ENCODE measurements around the gene ERGIC2.

ERGIC2 gene

GRCh38 chr12:29374913-29375312 is 6.1 kb downstream of the ERGIC2 start:
- WGBS: 93% methylated on average over 4 of the region's 4 CpGs
- Histone ChIP-seq H3K4me1 (ENCODE audit: insufficient read depth, low read length) (peaks cover 5% of the 10 kb centered on the region; the same call in 1 of the 2 replicates), H3K27me3 (ENCODE audit: insufficient read depth, low read length) (no peaks in the 10 kb centered on the region), H3K9ac (ENCODE audit: low read depth, low read length) (no peak overlapping the region), H3K36me3 (ENCODE audit: insufficient read depth, low read length) (peaks cover 21% of the 10 kb centered on the region), H3K27ac (ENCODE audit: low read depth, low read length) (no peak overlapping the region), H3K9me3 (ENCODE audit: insufficient read depth, low read depth, low read length) (no peaks in the 10 kb centered on the region), H3K4me3 (ENCODE audit: low read length) (no peak overlapping the region)

- Histone ChIP-seq H3K4me1 (ENCODE audit: insufficient read depth, low read length) (no peaks in the 10 kb centered on the region), H3K27ac (ENCODE audit: low read depth, low read length) (no peak overlapping the region), H3K4me3 (ENCODE audit: low read length) (no peak overlapping the region), H3K36me3 (ENCODE audit: insufficient read depth, low read length) (peaks cover 30% of the 10 kb centered on the region), H3K9me3 (ENCODE audit: insufficient read depth, low read depth, low read length) (no peaks in the 10 kb centered on the region), H3K9ac (ENCODE audit: low read depth, low read length) (no peak overlapping the region), H3K27me3 (ENCODE audit: insufficient read depth, low read length) (no peaks in the 10 kb centered on the region)
- WGBS: 88% methylated on average over 2 of the region's 2 CpGs
These were observed 7.0 kb downstream of the ERGIC2 start for GRCh38 chr12:29374012-29374411.

DNA sequence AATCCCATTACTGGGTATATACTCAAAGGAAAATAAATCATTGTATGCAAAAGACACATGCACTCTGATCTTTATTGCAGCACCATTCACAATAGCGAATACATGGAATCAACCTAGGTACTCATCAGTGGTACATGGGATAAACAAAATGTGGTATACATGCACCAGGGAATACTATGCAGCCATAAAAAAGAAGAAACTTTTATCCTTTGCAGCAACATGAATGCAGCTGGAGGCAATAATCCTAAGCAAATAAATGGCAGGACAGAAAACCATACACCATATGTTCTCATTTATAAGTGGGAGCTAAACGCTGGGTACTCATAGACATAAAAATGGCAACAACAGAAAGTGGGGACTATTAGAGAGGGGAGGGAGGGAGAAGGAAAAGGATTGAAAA is 15.9 kb downstream of the ERGIC2 start:
- WGBS: 96% methylated on average over 2 of the region's 2 CpGs
- Histone ChIP-seq H3K9ac (ENCODE audit: low read depth, low read length) (no peak overlapping the region), H3K9me3 (ENCODE audit: insufficient read depth, low read depth, low read length) (no peaks in the 10 kb centered on the region), H3K27ac (ENCODE audit: low read depth, low read length) (no peak overlapping the region), H3K36me3 (ENCODE audit: insufficient read depth, low read length) (peaks cover 58% of the 10 kb centered on the region), H3K4me1 (ENCODE audit: insufficient read depth, low read length) (no peaks in the 10 kb centered on the region), H3K4me3 (ENCODE audit: low read length) (no peak overlapping the region), H3K27me3 (ENCODE audit: insufficient read depth, low read length) (no peaks in the 10 kb centered on the region)

DNA sequence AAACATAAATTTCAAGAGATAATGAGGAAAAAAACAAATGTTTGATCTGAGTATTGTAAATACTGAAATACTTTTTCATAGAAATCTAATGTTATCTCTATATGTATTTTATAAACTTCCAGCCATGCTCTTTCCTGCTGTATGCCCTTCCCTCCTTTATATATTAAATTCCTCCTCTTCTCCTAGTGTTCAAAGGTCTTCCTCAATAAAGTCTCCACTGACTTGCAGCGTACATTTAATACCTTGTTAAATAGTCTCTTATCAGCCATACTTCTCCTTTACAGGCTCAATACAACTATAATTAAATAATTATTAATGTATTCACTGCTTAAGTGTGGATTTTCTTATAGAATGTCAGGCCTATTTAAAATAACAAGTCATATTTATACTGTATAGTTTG is 26.0 kb downstream of the ERGIC2 start:
- H3K27ac ChIP-seq (ENCODE audit: low read depth, low read length): no peak overlapping the region
- 87% methylated on average over 1 of the region's 1 CpG for WGBS
- H3K9ac ChIP-seq (ENCODE audit: low read depth, low read length): no peak overlapping the region
- no peaks in the 10 kb centered on the region for H3K9me3 ChIP-seq (ENCODE audit: insufficient read depth, low read depth, low read length)
- H3K4me3 ChIP-seq (ENCODE audit: low read length): no peak overlapping the region
- no peaks in the 10 kb centered on the region for H3K27me3 ChIP-seq (ENCODE audit: insufficient read depth, low read length)
- H3K36me3 ChIP-seq (ENCODE audit: insufficient read depth, low read length): peaks cover 58% of the 10 kb centered on the region
- no peaks in the 10 kb centered on the region for H3K4me1 ChIP-seq (ENCODE audit: insufficient read depth, low read length)

- Histone ChIP-seq H3K36me3 (ENCODE audit: insufficient read depth, low read length) (peaks cover 63% of the 10 kb centered on the region), H3K4me3 (ENCODE audit: low read length) (no peak overlapping the region), H3K9ac (ENCODE audit: low read depth, low read length) (no peak overlapping the region), H3K4me1 (ENCODE audit: insufficient read depth, low read length) (no peaks in the 10 kb centered on the region), H3K9me3 (ENCODE audit: insufficient read depth, low read depth, low read length) (no peaks in the 10 kb centered on the region), H3K27ac (ENCODE audit: low read depth, low read length) (no peak overlapping the region), H3K27me3 (ENCODE audit: insufficient read depth, low read length) (no peaks in the 10 kb centered on the region)
These were observed 30.9 kb downstream of the ERGIC2 start for GRCh38 chr12:29350080-29350479.

- Histone ChIP-seq H3K27ac (ENCODE audit: low read depth, low read length) (no peak overlapping the region), H3K4me1 (ENCODE audit: insufficient read depth, low read length) (no peaks in the 10 kb centered on the region), H3K9me3 (ENCODE audit: insufficient read depth, low read depth, low read length) (no peaks in the 10 kb centered on the region), H3K9ac (ENCODE audit: low read depth, low read length) (no peak overlapping the region), H3K36me3 (ENCODE audit: insufficient read depth, low read length) (peaks cover 76% of the 10 kb centered on the region), H3K4me3 (ENCODE audit: low read length) (no peak overlapping the region), H3K27me3 (ENCODE audit: insufficient read depth, low read length) (no peaks in the 10 kb centered on the region)
- 92% methylated on average over 2 of the region's 3 CpGs for WGBS
These were observed 34.1 kb downstream of the ERGIC2 start for GRCh38 chr12:29346769-29347421.

DNA sequence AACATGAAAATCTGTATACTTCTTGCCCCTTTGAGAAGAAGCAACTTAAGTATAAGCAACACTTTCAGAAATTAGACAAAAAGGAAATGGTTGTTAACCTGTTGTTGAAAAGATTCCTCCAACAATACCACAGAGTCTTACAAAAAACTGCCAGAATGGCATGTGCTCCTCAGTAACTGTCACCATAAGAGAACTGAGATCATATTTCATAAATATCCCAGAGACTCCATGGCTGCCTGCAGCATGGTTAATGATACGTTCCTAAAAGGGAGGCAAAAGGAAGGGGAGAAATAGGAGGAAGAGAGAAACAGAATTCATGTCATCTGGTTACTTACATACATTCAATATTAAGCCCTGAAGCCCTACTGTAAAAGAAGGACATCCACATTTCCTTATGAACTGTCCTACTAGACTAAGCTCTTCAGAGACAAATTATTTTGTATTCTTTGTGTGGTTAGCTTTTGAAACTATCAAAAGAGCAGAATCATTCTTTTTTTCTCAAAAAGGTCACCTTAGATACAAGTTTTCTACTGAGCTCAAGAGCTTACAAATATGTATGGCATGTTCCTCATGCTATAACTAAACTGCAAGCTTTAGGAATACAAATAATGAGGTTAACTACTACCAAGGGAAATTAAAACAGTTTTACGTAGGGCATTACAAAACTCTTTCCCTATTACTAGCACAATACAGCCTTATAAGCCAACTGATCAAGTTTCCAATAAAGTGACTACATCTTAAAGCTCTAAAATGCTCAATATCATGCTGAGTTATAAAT is 37.8 kb downstream of the ERGIC2 start:
- Histone ChIP-seq H3K9me3 (ENCODE audit: insufficient read depth, low read depth, low read length) (no peaks in the 10 kb centered on the region), H3K4me3 (ENCODE audit: low read length) (no peak overlapping the region), H3K9ac (ENCODE audit: low read depth, low read length) (no peak overlapping the region), H3K4me1 (ENCODE audit: insufficient read depth, low read length) (no peaks in the 10 kb centered on the region), H3K27ac (ENCODE audit: low read depth, low read length) (no peak overlapping the region), H3K36me3 (ENCODE audit: insufficient read depth, low read length) (peaks cover 81% of the 10 kb centered on the region), H3K27me3 (ENCODE audit: insufficient read depth, low read length) (no peaks in the 10 kb centered on the region)
- WGBS: 97% methylated on average over 1 of the region's 2 CpGs

- WGBS: 94% methylated on average over 1 of the region's 1 CpG
- Histone ChIP-seq H3K27ac (ENCODE audit: low read depth, low read length) (no peak overlapping the region), H3K4me1 (ENCODE audit: insufficient read depth, low read length) (no peaks in the 10 kb centered on the region), H3K4me3 (ENCODE audit: low read length) (no peak overlapping the region), H3K9ac (ENCODE audit: low read depth, low read length) (no peak overlapping the region), H3K9me3 (ENCODE audit: insufficient read depth, low read depth, low read length) (no peaks in the 10 kb centered on the region), H3K27me3 (ENCODE audit: insufficient read depth, low read length) (no peaks in the 10 kb centered on the region), H3K36me3 (ENCODE audit: insufficient read depth, low read length) (peaks cover 30% of the 10 kb centered on the region)
These were observed 43.6 kb downstream of the ERGIC2 start for GRCh38 chr12:29337325-29337724.

DNA sequence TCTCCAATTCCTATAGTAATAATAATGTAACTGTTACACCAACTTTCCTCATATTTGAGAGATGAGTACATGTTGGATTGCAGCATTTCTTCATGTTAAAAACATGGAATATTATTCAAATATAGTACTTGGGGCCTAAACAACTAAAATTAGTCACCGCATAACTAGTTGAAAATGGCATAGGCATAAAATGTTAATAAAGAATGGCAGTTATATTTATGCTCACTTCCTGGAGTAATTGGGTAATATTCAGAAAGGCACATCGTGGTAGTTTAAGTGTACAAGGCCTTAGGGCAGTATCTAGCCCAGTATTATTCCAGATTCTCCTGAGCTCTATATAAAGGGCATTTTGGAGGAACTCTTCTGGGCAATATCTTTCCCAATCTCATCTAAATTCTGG is 46.0 kb downstream of the ERGIC2 start:
- no peaks in the 10 kb centered on the region for H3K4me1 ChIP-seq (ENCODE audit: insufficient read depth, low read length)
- 98% methylated on average over 2 of the region's 2 CpGs for WGBS
- no peak overlapping the region for H3K9ac ChIP-seq (ENCODE audit: low read depth, low read length)
- no peak overlapping the region for H3K27ac ChIP-seq (ENCODE audit: low read depth, low read length)
- H3K36me3 ChIP-seq (ENCODE audit: insufficient read depth, low read length): peaks cover 7% of the 10 kb centered on the region
- no peaks in the 10 kb centered on the region for H3K27me3 ChIP-seq (ENCODE audit: insufficient read depth, low read length)
- no peak overlapping the region for H3K4me3 ChIP-seq (ENCODE audit: low read length)
- no peaks in the 10 kb centered on the region for H3K9me3 ChIP-seq (ENCODE audit: insufficient read depth, low read depth, low read length)

GRCh38 chr12:29333178-29333577 is 47.8 kb downstream of the ERGIC2 start:
- Histone ChIP-seq H3K9ac (ENCODE audit: low read depth, low read length) (no peak overlapping the region), H3K9me3 (ENCODE audit: insufficient read depth, low read depth, low read length) (no peaks in the 10 kb centered on the region), H3K4me3 (ENCODE audit: low read length) (no peak overlapping the region), H3K27me3 (ENCODE audit: insufficient read depth, low read length) (no peaks in the 10 kb centered on the region), H3K36me3 (ENCODE audit: insufficient read depth, low read length) (no peaks in the 10 kb centered on the region), H3K27ac (ENCODE audit: low read depth, low read length) (no peak overlapping the region), H3K4me1 (ENCODE audit: insufficient read depth, low read length) (no peaks in the 10 kb centered on the region)
- 0% methylated on average over 1 of the region's 1 CpG for WGBS

GRCh38 chr12:29329411-29329810 is 51.6 kb downstream of the ERGIC2 start:
- H3K9me3 ChIP-seq (ENCODE audit: insufficient read depth, low read depth, low read length): no peaks in the 10 kb centered on the region
- no peaks in the 10 kb centered on the region for H3K27me3 ChIP-seq (ENCODE audit: insufficient read depth, low read length)
- no peaks in the 10 kb centered on the region for H3K36me3 ChIP-seq (ENCODE audit: insufficient read depth, low read length)
- no peak overlapping the region for H3K9ac ChIP-seq (ENCODE audit: low read depth, low read length)
- WGBS: 100% methylated on average over 1 of the region's 1 CpG
- H3K4me1 ChIP-seq (ENCODE audit: insufficient read depth, low read length): no peaks in the 10 kb centered on the region
- H3K27ac ChIP-seq (ENCODE audit: low read depth, low read length): no peak overlapping the region
- H3K4me3 ChIP-seq (ENCODE audit: low read length): no peak overlapping the region

Data from HUES64 (cell line).